ENCODE data around the gene ATP2A1.

- no peak for TF ChIP-seq CTCF (IDR thresholded peaks at IDR 0.05)
- TF ChIP-seq POLR2A (IDR thresholded peaks at IDR 0.05), result no peak
These were observed 13.1 kb upstream of the ATP2A1 start for GRCh38 chr16:28865001-28865688.

Data from adrenal gland (tissue), 5 donors.